BJ (cell line): ENCODE data around the gene RABL6. TPM values are rescaled to one million over a fixed set of nuclear protein-coding genes. Genes with fewer than 3 reads are reported as not detected.
"Not testable (repeated sequence)": the region's sequence is repeated elsewhere in the genome, so short reads cannot be mapped to it uniquely, and the experiment has no call there.

ENCODE experiments used
- CTCF ChIA-PET: fragments of 350-600 bp; formaldehyde crosslinking; extraction: SDS; loops from one replicate; lab custom pipeline; 2021; ENCODE audit warnings: antibody characterized with exemption, inconsistent platforms; lab: Yijun Ruan, JAX
- POLR2A ChIA-PET: fragments of 300-600 bp; sonication (Branson Sonifier 250); formaldehyde crosslinking; extraction: SDS; loops from one replicate; lab custom pipeline; 2021; ENCODE audit warnings: antibody characterized with exemption; lab: Charles Lee
- DNase-seq: peaks from one replicate; pipeline ENCODE4 v3.0.0-alpha.2; 2011; ENCODE audit warnings: low read depth
- H3K27me3 ChIP-seq: 2 replicates; pipeline ENCODE4 v1.6.0; 2011; ENCODE audit warnings: low read length; ENCODE audit not compliant: control insufficient read depth, insufficient read depth
- H3K36me3 ChIP-seq: 2 replicates; pipeline ENCODE4 v1.5.1; 2011; ENCODE audit warnings: low read length; ENCODE audit not compliant: control insufficient read depth, insufficient read depth
- H3K4me3 ChIP-seq: 2 replicates; pipeline ENCODE4 v1.5.1; 2011; ENCODE audit warnings: low read depth, mild to moderate bottlenecking, control low read depth, low read length
- CTCF ChIP-seq: IDR thresholded peaks from 2 replicates; pipeline ENCODE4 v1.5.1; 2011; ENCODE audit warnings: low read depth, mild to moderate bottlenecking, control low read depth, inconsistent platforms, low read length, moderate library complexity; ENCODE audit not compliant: insufficient read depth
- polyA plus RNA-seq: library from polyadenylated mRNA; depleted of rRNA; stranded (reverse); fragments of >200 nt; gene quantifications from 2 replicates; pipeline ENCODE4 v1.2.3, GENCODE V29; 2011

RABL6 gene
- polyA plus RNA-seq, 1 experiment, result 60.2 TPM

- ChIA-PET CTCF (interaction anchor here (0.7 to 4.2 kb wide), 6 partner anchors 8 to 258 kb away, joined by 3 to 24 read pairs (median 8); partner anchors contain the start of gene LCN8), POLR2A (no interaction called here)
- Histone ChIP-seq H3K4me3 (no peak overlapping the region), H3K36me3 (no peaks in the 10 kb centered on the region), H3K27me3 (peaks cover 11% of the 10 kb centered on the region)
- no peak for TF ChIP-seq CTCF
- DNase-seq, result no peak
Measured at GRCh38 chr9:136777359-136777758, 30.4 kb upstream of the RABL6 start.

- CTCF ChIA-PET, result interaction anchor here (0.6 to 4.2 kb wide), 7 partner anchors 8 to 250 kb away, joined by 3 to 24 read pairs (median 4); partner anchors contain the start of gene TMEM141
- Histone ChIP-seq H3K4me3 (no peak overlapping the region), H3K27me3 (peaks cover 11% of the 10 kb centered on the region), H3K36me3 (no peaks in the 10 kb centered on the region)
- DNase-seq, result no peak
- POLR2A ChIA-PET, result no interaction called here
- 0 out of 2 replicates have a peak, but pooled peaks have one; percentile 8 for TF ChIP-seq CTCF
Measured at GRCh38 chr9:136779808-136780207, 27.9 kb upstream of the RABL6 start.

GRCh38 chr9:136782452-136782851, 25.3 kb upstream of the RABL6 start:
- ChIA-PET POLR2A (no interaction called here), CTCF (interaction anchor here (0.7 to 6.8 kb wide), 4 partner anchors 13 to 406 kb away, joined by 3 to 52 read pairs (median 4); partner anchors contain the start of genes ANAPC2 and SSNA1)
- DNase-seq, result no peak
- H3K27me3 ChIP-seq, result peaks cover 9% of the 10 kb centered on the region
- no peaks in the 10 kb centered on the region for H3K36me3 ChIP-seq
- no peak for TF ChIP-seq CTCF
- no peak overlapping the region for H3K4me3 ChIP-seq

GRCh38 chr9:136784249-136784996, 23.3 kb upstream of the RABL6 start:
- Histone ChIP-seq H3K36me3 (no peaks in the 10 kb centered on the region), H3K4me3 (no peak overlapping the region), H3K27me3 (no peaks in the 10 kb centered on the region)
- DNase-seq, result no peak
- TF ChIP-seq CTCF, result peak; percentile 22
- POLR2A ChIA-PET, result no interaction called here
- CTCF ChIA-PET, result interaction anchor here (6.8 kb wide), 1 partner anchor 252 kb away, joined by 52 read pairs; no protein-coding TSS in a partner anchor

GRCh38 chr9:136784997-136785361, 22.8 kb upstream of the RABL6 start:
- POLR2A ChIA-PET, result no interaction called here
- H3K4me3 ChIP-seq, result no peak overlapping the region
- no peak for TF ChIP-seq CTCF
- CTCF ChIA-PET, result interaction anchor here (1.2 to 6.8 kb wide), 3 partner anchors 57 to 283 kb away, joined by 3 to 52 read pairs (median 7); partner anchors contain the start of gene AJM1
- H3K36me3 ChIP-seq, result no peaks in the 10 kb centered on the region
- no peak for DNase-seq
- no peaks in the 10 kb centered on the region for H3K27me3 ChIP-seq

GRCh38 chr9:136785565-136786355, 22.0 kb upstream of the RABL6 start:
- POLR2A ChIA-PET, DNase-seq, H3K36me3 ChIP-seq, H3K27me3 ChIP-seq, H3K4me3 ChIP-seq: not testable (repeated sequence)
- CTCF ChIA-PET, result interaction anchor here (0.6 to 6.8 kb wide), 9 partner anchors 23 to 295 kb away, joined by 3 to 52 read pairs (median 3); partner anchors contain the start of genes AJM1 and NPDC1
